Prostate gland (tissue), 2 donors: Measurements from ENCODE around the gene UPK1A.

Experiments
- POLR2A ChIP-seq: fragments of 450-650 bp; IDR thresholded peaks from one replicate; pipeline ENCODE4 v1.6.1; 2016; ENCODE audit warnings: antibody characterized with exemption, mild to moderate bottlenecking
- POLR2AphosphoS5 ChIP-seq: sonication (generic); formaldehyde crosslinking; IDR thresholded peaks from one replicate; pipeline ENCODE4 v1.6.1; 2017; ENCODE audit warnings: antibody characterized with exemption
- TF ChIP-seq, protein P1 (sequence below), 4 experiments: fragments of 200-600 bp in 2 of 4; fragments of 450-650 bp in 2 of 4; sonication (generic) in 2 of 4; IDR thresholded peaks; 1 replicate in 3 of 4; 2 replicates in 1 of 4; pipeline ENCODE4 v1.5.1; 2016 to 2019; ENCODE audit warnings: antibody characterized with exemption in 4 of 4, mild to moderate bottlenecking in 2 of 4, moderate library complexity in 2 of 4

DNA sequence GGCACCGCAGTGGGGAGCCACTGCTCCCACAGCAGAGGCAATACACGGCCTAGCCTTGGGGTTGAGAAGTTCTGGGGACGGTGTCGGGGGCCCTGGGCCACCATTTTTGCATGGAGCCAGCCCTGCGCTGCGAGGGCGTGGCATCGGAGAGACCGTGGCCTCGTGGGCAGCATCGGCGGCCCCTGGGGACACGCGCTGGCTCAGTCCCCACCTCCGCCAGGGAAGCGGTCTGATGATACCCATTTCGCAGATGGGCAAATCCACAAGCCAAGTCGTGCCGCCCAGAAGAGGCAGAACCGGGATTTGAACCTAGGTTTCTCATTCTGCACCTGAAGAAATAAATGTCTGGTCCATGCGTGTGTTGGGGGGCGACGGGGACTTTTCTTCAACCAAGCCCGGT, 1.2 kb upstream of the UPK1A start:
- no peak for TF ChIP-seq POLR2AphosphoS5
- TF ChIP-seq, protein P1, sequence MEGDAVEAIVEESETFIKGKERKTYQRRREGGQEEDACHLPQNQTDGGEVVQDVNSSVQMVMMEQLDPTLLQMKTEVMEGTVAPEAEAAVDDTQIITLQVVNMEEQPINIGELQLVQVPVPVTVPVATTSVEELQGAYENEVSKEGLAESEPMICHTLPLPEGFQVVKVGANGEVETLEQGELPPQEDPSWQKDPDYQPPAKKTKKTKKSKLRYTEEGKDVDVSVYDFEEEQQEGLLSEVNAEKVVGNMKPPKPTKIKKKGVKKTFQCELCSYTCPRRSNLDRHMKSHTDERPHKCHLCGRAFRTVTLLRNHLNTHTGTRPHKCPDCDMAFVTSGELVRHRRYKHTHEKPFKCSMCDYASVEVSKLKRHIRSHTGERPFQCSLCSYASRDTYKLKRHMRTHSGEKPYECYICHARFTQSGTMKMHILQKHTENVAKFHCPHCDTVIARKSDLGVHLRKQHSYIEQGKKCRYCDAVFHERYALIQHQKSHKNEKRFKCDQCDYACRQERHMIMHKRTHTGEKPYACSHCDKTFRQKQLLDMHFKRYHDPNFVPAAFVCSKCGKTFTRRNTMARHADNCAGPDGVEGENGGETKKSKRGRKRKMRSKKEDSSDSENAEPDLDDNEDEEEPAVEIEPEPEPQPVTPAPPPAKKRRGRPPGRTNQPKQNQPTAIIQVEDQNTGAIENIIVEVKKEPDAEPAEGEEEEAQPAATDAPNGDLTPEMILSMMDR (IDR thresholded peaks at IDR 0.05), result no peak
- TF ChIP-seq POLR2A, result no peak
